GM12801 (cell line): Measurements from ENCODE around the gene POLD2.

Source experiments
- TF ChIP-seq, protein P1 (sequence below): IDR thresholded peaks from one replicate; pipeline ENCODE4 v1.5.1; 2011; ENCODE audit warnings: control low read depth; ENCODE audit not compliant: insufficient read length; ENCODE audit errors: extremely low read depth

The POLD2 gene

DNA sequence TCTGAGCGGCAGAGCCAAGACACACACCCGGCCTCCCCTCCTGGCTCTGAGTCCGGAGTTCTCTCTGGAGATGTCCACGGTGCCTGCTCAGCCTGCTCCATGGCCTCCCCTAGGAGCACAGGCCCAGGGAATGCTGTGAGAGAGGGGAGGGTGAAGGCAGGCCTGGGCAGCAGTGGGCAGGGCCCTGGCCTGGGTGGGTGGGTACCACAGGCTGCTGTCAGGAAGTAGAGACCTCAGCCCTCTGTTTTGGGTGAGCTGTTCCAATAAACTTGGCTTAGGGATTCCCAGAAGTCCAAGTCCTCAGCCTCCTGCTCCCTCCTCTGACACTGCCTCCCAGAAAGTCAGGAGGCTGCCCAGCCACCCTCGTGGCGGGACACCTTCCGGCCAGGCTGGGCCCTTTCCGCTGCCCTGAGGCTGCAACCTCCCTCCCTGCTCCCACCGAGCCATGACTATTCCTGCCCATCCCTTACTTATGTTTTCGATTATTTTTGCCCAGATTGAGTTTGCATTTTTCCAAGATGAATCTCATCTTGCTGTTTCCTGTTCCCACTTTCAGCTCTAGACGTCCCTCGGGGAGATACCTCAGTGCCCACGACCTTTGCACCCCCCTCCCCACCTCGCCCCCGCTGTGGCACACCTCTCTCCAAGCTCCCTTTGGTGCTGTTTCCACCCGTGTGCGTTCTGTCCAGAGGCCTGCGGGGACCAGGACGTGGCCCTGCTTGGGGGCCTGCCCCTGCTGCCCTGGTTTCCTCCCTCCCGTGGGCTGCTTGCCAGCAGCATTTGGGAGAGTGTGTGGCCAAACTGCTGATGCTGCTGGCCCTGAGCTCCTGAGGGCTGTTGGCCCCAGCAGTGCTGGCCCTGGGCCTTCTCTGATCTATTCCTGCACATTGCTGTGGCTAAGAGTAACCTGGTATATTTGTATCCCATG is 35.2 kb downstream of the POLD2 start:
- TF ChIP-seq, protein P1, sequence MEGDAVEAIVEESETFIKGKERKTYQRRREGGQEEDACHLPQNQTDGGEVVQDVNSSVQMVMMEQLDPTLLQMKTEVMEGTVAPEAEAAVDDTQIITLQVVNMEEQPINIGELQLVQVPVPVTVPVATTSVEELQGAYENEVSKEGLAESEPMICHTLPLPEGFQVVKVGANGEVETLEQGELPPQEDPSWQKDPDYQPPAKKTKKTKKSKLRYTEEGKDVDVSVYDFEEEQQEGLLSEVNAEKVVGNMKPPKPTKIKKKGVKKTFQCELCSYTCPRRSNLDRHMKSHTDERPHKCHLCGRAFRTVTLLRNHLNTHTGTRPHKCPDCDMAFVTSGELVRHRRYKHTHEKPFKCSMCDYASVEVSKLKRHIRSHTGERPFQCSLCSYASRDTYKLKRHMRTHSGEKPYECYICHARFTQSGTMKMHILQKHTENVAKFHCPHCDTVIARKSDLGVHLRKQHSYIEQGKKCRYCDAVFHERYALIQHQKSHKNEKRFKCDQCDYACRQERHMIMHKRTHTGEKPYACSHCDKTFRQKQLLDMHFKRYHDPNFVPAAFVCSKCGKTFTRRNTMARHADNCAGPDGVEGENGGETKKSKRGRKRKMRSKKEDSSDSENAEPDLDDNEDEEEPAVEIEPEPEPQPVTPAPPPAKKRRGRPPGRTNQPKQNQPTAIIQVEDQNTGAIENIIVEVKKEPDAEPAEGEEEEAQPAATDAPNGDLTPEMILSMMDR: no peak

DNA sequence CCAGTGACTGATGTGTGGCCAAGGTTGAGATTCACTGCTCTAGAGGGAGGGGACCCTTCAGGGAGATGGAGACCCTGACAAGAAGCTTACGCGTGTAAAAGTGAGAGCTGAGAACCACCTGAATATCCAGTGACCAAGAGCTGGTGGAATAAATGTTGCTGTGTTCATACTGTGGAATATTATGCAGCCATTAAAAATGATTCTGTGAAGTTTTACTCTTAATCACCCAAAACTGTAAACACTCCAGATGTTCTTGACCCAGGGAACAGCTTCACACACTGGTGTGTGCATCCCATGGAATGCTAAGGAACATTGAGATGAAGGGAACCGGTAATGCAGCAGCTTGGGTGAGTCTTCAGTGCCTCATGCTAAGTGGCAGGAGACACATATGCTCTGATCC is 36.7 kb downstream of the POLD2 start:
- TF ChIP-seq, protein P1: no peak

DNA sequence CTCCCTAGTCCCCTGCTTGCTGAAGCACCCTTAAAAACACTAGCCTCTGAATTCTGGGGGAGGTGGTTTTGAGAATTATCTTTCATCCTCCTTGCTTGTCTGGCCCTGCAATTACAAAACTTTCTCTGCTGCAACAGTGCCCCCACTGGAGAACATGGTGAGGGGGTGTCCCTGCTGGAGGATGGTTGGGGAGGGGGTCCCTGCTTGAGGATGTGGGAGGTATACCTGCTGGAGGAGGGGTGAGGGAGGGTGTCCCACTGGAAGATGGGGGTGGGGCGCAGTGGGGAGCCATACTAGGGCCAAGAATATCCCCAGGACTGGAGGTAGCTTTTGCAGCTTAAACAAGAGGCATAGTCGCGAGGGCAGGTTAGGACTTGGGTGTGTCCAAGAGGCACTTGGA is 37.8 kb downstream of the POLD2 start:
- TF ChIP-seq, protein P1: no peak

DNA sequence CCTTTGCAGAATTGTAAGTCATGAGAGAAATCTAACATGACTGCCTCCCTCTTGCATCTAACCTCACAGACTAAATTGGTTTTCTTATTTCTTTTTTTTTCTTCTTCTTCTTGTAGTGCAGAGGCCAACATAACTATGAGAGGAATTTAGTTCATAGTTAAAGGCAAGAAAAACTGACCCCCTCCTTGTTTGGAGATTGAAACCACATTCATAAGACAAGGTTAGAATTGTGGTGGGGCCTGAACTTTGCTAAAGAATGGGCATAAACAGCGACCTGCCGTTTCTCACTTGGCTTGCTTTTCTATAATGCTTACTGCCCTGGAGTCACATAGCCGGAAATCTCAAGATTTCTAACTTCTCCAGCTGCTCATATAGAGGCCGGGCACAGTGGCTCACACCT is 38.6 kb downstream of the POLD2 start:
- TF ChIP-seq, protein P1: no peak

DNA sequence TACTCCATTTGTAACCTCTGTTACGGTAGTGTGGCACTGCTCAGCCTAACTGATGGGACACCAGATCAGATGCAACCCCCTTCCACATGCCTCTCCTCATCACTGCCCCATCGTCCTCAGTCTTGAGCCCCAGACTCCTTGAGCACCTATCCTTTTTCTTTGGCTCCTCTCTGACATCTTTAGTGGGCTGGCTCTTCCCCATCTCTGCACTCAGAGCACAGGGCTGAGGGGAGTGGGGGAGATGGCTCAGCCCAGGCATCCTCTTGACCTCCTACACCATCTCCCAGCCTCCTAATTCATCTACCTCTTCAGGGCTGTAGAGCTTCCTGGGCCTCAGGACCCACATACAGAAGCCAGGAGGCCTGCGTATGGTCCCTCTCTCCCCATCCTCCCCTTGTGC is 39.6 kb downstream of the POLD2 start:
- TF ChIP-seq, protein P1: no peak

DNA sequence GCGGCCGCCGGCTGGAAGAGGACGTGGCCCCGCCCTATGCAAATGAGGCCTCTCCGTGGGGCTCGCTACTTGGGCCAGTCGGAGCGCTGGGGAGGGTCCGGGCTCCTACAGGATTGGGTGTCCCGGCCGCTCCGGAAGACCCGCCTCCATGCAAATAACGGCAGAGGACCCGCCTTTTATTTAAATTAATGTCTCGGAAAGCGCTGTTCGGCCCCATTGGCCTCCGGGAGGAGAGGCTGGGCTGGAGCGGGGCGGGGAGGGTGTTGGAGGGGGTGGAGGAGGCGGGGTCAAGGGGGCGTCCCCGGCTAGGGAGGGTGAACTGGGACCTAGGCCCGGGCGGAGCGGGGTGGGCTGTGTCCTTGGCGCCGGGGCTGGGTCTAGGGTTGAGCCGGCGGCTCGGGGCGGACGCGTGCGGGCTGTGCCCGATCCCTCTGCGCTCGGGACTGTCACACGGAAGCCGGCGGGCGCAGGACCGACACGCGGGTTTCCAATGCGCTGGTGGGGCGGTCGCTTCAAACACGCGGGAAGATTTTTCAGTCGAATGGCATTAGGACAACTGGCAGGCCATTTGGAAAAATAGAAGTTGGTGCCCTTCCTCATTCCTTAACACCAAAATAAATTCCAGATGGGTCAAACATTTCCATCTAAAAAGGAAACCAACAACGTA is 40.7 kb downstream of the POLD2 start:
- TF ChIP-seq, protein P1: no peak

DNA sequence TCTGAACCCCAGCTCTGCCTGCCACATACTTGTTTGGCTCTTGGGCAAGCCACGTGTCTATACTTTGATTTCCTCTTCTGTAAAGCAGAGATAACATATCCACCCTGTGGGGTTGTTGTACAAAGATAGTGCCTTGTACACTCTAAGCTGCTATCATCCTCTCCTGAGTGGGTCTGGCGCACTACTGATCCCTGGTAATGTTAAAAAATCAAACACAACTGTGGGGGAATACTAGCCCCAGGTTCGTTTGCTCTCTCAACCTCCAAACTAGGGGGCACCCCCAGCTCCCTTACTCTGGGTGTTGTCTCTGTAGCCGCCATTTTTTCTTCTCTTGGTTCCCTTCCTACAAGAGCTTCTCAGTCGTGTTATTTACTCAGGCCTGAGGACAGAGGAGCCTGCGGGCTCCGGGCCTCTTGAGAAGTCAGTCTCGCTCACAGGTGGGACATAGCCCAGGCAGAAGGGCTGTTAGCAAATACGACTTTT is 42.0 kb downstream of the POLD2 start:
- TF ChIP-seq, protein P1: no peak
